ELR (cell line): ENCODE results near the gene MFN1.
A peak's percentile ranks its signal among the peaks of the same experiment; 100 is the strongest.
"Not testable (repeated sequence)": the region's sequence is repeated elsewhere in the genome, so short reads cannot be mapped to it uniquely, and the experiment has no call there.

ENCODE experiments used
- DNase-seq: peaks from one replicate; pipeline ENCODE4 v3.0.0-alpha.2; 2015; ENCODE audit warnings: low read depth

MFN1 gene

DNA sequence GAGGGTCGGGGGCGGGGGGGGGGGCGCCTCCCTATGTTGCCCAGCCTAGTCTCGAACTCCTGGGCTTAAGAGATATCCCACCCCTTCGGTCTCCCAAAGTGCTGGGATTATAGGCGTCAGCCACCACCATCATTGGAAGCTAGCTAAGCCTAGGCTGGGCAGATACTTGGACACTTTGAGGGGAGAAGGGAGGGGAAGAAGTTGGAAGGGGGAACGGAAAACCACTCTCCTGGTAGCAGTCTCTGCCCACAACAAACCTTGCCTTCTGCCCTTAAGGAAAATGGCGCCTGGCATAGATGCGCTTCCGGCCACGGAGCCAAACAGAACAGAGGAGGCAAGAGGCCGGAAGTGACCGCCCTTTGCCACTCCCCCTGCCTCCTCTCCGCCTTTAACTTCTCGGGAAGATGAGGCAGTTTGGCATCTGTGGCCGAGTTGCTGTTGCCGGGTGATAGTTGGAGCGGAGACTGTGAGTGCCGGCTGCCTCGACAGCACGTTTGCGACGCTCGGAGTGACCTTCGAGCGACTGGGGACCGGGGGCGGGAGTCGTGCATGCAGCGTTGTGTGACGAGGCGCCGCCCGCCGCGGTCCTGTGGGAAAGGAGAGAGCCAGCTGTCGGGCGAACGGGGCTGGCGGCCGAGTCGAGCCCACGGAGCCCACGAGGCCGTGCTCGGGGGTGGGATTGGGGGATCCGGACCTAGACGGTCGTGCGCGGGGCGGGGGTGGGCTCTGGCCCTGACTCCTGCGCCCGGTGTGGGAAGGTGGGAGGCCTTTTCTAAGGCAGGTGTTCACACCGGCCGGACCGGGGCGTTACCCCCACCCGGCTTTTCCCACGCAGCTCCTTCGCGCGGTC is at the start of gene MFN1:
MFN1 (plus strand) TSS at position 365 of the 850 bp plus-strand sequence. CDS start 1,143 bp downstream, outside the sequence.
- peak; percentile 97 for DNase-seq

DNA sequence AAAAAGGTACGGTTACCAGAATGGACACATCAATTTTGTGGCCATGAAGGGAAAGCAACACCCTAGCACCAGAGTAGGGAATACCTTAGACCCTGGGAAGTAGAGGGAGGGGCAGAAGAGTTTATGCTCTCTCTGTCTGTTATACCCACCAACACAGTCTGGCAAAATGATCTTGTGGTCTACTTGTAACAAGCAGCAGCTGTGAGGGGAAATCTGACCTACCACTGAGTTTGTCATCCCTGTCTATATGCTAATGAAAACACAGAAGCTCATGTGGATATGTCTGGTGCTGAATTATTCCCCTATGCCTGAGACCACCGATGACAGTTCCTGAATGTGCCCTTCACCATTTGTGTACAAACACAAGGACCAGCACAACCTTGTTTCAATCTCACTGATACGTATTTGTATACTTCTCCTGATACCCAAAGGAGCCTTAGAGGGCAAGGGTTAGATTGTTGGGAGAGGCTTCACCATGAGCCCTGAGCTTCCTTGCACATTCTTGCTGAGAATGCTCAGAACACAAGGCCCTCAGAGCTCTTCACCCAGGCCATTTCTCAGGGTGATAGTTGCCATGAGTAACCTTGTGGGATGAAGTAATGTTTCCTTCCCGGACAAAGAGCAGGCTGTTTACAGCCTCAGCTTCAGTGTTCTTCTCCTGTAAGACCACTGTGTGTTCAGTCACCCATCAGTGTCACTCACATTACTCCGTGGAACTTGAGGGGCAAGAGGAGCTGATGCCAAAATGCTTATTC is 49.4 kb upstream of the MFN1 start:
- DNase-seq, result no peak

DNA sequence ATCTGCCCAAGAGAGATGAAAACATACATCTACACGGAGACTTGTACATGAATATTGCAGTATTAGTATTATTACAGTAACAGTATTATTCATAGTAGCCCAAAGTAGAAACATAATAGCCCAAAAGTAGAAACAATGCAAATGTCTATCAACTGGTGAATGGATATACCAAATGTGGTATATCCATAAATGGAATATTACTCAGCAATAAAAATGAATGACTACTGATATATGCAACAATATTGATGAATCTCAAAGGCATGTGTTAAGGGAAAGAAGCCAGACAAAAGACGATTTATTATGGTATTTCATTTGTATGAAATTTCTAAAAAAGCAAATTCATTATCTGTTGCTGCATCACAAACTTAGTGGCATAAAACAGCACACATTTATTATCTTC is 48.2 kb upstream of the MFN1 start:
- no peak for DNase-seq

DNA sequence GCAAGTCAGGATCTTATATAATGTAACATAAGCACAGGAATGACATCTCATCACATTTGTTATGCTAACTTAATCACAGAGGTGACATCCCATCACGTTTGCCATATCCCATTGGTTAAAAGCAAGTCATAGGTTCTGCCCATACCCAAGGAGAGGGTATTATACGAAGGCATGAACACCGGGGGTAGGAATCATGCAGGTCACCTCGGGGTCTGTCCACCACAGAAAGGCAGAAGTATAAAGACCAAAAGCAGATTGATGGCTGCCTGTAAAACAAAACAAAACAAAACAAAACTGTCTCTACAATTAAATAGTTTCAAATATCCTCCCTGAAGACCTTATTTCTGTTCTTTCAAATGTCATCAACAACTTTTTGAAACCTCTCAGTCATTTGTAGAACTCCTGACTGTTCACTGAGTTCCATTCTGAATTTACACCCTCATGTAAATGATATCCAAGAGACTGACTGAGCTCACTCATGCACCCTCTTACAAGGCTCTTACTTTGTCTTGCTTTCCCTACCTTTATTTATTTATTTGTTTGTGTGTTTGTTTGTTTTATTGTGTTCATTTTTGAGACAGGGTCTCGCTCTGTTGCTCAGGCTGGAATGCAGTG is 47.4 kb upstream of the MFN1 start:
- no peak for DNase-seq

DNA sequence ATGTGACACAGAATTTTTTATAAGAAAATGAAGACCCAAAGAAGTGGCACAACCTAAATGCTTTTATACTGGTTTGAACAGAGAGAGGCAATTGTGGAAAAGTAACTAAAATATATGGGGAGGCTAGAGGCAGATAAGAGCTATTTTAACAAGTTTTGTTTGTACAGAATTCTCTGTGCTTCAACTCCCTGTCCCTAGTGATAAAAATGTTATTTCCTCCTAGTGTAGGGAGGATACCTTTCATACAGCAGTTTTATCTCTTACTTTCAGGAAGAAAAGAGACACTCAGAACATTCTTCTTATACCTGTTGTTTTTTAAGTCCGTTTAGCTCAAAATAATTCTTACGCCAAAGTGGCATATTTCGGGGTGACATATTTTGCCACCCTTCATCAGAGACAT is 45.9 kb upstream of the MFN1 start:
- DNase-seq, result no peak

DNA sequence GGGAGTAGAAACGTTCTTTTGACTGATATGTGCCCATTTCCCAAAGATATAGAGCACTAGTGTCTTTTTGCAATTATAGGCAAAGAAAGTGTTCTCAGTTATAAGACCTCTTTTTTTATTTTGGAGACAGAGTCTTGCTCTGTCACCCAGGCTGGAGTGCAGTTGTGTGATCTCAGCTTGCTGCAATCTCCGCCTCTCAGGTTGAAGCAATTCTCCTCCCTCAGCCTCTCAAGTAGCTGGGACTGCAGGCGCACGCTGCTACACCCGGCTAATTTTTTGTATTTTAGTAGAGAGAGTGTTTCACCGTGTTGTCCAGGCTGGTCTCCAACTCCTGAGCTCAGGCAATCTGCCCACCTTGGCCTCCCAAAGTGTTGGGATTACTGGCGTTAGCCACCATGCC is 45.4 kb upstream of the MFN1 start:
- DNase-seq, result no peak

DNA sequence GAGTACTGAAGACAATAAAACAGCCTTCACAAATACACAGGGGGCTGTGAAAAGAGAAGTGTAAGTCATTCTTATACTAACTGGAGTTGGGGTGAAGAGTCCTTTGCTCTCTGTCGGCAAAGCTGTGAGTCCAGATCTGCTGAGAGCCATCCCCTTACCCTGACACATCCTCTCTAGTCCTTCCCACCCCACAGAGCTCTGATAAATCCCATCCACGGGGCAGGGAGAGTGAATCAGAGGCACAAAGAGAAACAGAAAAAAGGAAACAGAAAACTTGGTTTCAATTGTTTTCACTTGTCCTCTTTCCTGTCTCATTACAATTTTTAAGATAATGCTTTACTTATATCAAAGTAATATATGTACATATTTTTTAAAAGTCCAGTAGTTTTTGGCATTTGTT is 42.9 kb upstream of the MFN1 start:
- DNase-seq, result peak; percentile 37

DNA sequence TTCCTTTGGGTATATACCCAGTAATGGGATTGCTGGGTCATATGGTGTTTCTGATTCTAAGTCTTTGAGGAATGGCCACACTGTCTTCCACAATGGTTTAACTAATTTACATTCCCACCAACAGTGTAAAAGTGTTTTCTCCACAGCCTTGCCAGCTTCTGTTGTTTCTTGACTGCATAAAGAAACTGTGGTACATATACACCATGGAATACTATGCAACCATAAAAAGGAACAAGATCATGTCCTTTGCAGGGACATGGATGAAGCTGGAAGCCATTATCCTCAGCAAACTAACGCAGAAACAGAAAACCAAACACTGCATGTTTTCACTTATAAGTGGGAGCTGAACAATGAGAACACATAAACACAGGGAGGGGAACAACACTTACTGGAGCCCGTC is 40.1 kb upstream of the MFN1 start:
- DNase-seq, result not testable (repeated sequence)

DNA sequence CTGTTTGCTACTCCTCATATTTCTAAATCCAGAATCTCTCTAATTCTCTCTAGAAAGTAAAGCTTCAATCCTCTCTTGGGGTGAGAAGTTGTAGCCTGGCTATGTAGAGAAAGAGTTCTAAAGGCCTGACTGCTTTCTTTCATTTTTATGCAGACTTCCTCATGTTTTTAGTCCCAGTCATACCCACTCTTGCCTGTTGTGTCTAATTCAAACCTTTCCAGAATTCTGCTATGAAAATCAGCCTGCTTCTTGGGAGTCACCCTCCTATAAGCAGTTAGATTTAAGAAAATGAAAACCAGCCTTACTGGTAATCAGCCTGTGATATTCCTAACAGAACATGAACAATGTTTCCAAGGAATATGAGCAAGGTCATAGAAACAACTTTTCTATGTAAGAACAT is 39.5 kb upstream of the MFN1 start:
- no peak for DNase-seq

DNA sequence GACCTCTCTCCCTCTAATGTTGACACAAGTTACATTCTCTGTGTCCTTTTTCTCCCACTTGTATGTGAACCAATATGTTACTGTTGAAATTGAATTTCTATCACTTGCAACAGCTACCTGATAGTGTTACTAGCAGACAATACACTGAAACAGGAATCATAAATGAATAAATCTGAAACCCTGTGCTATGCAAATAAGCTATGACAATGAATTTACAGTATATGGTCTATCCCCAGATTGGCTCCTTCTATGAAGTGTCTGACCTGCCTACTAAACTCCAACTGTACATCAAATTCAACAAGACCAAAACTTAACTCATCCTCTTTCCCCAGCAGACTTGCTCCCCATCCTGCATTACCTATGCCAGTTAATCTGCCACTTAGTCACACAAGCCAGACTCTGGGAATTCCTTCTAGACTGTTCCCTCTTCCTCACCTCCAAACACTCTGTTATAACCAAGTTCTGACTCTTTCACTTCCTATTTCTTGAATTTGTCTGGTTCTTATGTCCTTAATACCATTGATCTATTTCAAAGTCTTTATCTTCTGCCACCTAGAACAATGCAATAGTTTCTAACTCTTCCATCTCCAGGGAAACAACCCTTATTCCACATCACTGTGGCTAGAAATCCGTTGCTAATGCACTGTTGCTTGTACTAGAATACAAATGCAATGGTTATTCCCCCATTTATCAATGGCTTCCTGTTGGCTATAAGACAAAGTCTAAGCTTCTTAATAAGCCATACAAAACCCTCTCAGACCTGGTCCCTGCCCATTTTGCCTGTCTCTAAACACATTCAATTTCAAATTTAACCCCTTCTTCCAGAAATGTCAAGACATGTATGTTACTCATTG is 38.1 kb upstream of the MFN1 start:
- DNase-seq, result no peak

DNA sequence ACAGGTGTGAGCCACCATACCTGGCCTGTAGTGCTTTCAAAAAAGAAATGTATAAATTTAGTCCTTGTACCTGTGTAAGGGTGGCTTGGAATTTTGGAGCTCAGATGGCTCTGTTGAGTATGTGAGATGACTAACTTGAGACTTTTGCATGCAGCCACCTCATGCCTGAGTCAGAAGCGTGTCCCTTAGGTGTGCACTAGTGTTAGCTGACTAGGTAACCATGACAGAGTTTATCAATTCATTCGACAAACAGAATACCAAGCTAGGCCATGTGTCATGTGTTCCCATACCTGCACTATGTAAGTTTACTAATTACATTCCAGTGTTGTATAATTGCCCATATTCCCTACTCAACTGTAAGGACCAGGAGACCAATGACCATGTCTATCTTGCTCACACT is 28.6 kb upstream of the MFN1 start:
- peak; percentile 18 for DNase-seq

DNA sequence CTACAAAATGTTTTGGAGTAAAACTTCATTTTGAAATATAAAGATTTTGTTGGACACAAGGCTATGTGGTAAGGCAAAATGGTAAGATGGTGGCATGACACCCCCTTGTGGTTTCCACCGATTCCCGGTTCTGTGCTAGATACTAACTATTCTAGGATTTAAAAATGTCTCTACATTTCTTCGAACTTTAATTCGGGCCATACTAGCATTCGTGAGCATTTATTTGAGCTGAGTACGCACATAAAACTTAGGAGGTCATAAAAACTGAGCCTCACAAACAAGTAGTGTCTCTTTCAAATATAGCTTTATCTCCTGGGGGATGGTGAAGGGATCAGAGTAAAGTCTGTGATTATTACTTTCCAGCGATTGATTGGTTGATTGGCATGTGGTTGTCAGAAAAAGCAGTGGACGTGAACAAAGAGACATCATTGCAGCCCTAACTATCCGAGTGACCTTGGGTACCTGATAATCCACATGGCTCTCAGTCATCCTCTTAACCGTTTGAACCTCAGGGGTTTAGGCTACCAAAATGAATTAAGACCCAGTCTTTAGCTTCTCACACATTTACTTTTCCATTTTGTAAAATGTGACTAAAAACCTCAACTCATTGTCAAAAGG is 25.7 kb upstream of the MFN1 start:
- DNase-seq, result peak; percentile 75

DNA sequence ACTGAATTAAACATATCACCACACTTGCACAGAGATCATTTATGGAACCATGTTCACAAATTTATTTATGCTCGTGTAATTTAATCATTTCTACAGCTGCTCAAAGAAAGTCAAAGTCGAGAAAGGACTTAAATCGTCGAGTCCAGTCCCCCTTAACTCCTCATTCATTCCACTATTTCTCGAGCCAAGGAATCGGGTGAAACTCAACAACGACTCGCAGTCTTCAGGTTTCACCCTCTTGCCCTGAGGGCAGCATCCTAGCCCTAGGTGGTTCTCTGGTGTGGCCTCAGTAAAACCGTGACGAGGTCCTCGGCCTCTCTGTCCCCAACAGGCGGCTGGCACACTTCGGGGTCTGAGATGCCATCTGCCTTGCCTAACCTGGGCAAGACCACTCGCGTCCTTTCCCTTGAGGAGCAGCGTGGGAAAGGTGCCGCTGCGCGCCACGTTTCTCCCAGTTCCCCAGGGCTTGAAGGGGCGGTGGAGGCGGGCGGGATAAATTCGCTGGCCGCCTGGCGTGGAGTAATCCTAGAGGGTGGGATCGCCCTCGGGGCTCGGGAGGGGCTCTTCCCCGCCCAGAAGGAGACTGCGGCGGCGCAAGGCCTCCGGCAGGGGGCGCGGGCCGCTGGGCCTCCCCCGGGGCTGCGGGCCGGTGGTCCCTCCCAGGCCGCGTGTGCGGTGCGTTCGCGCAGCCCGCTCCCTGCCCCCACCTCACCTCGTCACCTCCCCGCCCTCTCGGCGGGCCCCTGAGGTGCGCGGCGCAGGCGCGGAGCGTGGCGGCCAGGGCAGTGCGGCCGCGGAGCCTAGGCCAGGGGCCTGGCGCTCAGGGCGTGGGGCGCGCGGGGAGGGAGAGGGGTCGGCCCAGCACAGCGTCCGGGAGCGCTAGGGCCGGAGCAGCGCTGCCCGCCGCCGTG is 25.0 kb upstream of the MFN1 start, which contains the start of gene ZNF639:
ZNF639 (plus strand) TSS at position 746 of the 911 bp plus-strand sequence. CDS start 5,263 bp downstream, outside the sequence.
- peak; percentile 93 for DNase-seq

DNA sequence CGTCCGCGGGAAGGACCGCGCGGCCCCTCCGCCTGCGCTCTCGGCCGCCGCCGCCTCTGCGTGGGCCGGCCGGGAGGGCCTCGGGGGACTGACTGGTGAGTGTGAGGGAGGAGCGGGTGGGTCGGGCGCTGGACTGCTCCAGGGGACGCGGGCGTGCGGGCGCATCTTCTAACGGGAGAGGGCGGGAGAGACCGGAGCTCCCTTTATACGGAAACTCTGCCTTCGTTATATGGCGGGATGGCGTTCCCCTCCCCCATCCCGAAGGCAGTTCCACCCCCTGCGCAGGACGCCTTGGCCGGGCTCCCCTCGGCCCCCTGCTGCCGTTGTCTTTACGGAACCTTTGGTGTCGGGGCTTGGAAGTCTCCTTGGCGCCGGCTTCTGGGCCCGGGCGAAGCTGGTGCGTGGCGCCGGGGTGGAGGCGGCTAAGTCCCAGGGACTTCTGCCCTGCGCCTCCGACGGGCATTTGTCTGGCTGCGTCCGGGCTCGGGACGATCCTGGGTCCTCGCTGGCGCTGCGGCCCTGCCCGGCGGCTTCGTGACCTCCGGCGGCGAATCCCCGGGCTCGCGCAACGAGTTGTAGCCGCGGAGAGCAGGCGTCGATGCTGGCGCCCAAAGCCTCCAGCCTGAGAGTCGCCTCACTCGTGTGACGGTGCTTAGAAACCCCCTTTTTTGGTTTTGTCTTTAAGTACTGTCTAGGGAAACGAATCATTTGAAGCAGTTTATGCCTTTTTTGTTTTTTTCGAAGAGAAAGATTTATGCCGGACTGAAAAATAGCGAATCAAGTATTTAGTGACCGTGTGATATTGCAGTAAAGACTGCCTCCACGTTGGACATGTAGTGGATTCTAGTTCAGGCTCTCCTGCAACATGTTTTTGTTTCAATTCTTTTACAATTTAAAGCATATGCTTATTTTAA is 24.1 kb upstream of the MFN1 start:
- peak; percentile 78 for DNase-seq

DNA sequence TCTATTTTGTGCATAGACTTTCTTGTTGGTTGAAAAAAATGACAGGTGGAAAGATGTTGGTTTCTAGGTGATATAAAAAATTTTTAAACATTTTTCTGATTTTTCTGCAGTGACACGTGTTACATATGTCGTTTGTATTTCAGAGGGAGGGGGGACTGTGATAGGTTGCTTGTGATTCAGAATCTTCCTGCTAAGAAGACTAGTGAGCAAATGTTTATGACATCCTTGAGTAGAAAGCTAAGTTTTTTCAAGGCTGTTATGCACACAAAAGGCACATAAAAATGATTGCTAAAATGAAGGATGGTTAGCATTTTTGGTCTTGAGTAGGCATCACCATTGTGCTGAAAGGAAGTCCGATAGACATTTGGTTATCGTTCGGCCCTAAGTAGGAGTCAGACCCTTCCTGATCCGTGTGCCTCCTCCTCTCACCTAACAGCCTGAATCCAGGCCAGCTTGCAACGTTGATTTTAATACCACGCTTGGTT is 23.2 kb upstream of the MFN1 start:
- peak; percentile 63 for DNase-seq

DNA sequence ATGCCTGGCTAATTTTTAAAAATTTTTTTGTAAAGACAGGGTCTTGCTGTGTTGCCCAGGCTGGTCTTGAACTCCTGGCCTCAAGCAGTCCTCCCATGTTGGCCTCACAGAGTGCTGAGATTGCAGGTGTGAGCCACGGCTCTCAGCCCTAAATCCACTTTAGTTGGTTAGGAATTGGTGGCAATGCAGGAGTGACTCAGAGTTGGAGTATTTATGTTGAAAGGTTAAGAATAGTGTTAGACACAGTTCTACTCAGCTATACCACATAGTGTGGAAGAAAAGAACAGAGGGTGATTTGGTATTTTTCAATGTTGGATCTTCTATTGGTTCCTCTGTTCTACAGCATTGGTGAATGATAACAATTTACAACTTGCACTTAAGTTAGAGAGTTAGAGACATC is 17.1 kb upstream of the MFN1 start:
- DNase-seq, result peak; percentile 40

DNA sequence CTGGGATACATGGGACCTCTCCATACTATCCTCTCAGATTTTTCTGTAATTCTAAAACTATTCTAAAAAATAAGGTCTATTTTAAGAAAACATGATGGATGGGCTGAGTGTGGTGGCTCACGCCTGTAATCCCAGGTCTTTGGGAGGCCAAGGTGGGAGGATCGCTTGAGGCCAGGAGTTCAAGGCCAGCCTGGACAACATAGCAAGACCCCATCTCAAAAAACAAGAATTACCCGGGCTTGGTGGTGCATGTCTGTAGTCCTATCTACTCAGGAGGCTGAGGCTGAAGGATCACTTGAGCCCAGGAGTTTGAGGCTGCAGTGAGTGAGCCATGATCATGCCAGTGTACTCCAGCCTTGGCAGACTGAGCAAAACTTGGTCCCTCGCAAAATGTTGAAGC is 15.3 kb upstream of the MFN1 start:
- no peak for DNase-seq

DNA sequence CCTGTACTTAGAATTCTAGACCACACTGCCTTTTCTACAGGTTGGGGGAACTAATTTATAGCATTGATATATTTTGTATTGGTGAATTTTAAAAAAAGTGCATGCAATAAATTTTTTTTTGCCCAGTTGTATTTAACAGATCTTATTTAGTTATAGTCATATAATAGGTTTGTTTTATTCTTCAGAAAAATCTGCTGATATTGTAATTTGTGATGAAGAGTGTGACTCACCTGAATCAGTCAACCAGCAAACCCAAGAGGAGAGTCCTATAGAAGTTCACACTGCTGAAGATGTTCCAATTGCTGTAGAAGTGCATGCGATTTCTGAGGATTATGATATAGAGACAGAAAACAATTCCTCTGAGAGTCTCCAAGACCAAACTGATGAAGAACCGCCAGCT is 14.4 kb upstream of the MFN1 start:
- no peak for DNase-seq

DNA sequence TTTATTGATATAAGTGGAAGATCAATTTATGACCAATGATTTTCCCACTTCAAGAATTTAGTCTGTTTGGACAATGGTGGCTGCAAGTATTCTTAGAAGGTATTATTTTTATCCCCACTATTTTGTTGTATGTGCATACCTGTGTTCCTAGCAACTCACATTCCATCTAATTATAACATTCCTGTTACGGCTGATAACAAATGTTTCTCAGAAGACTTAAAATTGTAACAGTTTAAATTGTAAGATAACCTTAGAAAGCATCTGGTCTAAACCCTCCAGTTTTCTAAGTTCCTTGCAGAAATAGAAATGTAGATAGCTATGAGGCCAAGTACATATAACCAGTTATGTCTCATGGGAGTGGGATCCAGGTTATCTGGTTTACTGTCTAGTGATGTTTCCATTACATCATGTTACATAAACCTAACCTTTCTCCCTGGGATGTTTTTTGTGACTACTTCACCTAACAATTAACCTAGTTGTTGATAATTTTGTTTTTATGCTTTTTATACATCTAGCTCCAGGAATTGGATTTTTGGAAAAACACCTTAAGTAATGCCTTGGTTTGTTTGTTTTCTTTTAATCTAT is 11.1 kb upstream of the MFN1 start:
- DNase-seq, result no peak
